HepG2 (cell line): ENCODE results near the gene AMPD2. TPM values are rescaled to one million over a fixed set of nuclear protein-coding genes. Genes with fewer than 3 reads are reported as not detected.

Experiments
- ATAC-seq: fragments of 200-7000 bp; cut with Tn5 transposase; 3 replicates; pipeline ENCODE4 v1.9.1; 2020; ENCODE audit warnings: mild to moderate bottlenecking, moderate library complexity
- BruUV-seq: library from RNA; stranded (reverse); fragments of 400-500 nt; replicated peaks from 2 replicates; lab custom pipeline; 2021; lab: Mats Ljungman, UMichigan
- CTCF ChIA-PET: fragments of 300-600 bp; formaldehyde crosslinking; extraction: SDS; loops from one replicate; lab custom pipeline; 2021; ENCODE audit warnings: low total read pairs, inconsistent platforms, low intra/inter-chr PET ratio; lab: Yijun Ruan, JAX
- POLR2A ChIA-PET: fragments of 350-600 bp; sonication (Branson Sonifier 250); formaldehyde crosslinking; loops from one replicate; lab custom pipeline; 2020; ENCODE audit warnings: antibody characterized with exemption, inconsistent platforms; lab: Yijun Ruan, JAX
- DNase-seq: peaks from one replicate; pipeline ENCODE4 v3.0.0-alpha.2; 2015; ENCODE audit warnings: low spot score
- FAIRE-seq: peaks from 3 replicates; lab custom pipeline; 2011; peaks lifted over from hg19 to GRCh38; lab: Jason Lieb, UNC
- H2AFZ ChIP-seq: one replicate; pipeline ENCODE4 v1.6.1; 2011; ENCODE audit warnings: low read length, inconsistent platforms
- H3K27ac ChIP-seq: fragments of 300-600 bp; 3 replicates; pipeline ENCODE4 v1.8.0; 2011; ENCODE audit warnings: mixed run types, mild to moderate bottlenecking, mixed read lengths, low read length, inconsistent platforms; ENCODE audit not compliant: insufficient read depth; ENCODE audit errors: extremely low read length
- H3K27me3 ChIP-seq, 2 experiments: fragments of 200-600 bp in 1 of 2; 2 replicates in 1 of 2; 3 replicates in 1 of 2; pipeline versions ENCODE4 v1.6.0 to v1.8.0; 2011; ENCODE audit warnings: low read length in 2 of 2, mild to moderate bottlenecking in 2 of 2, moderate library complexity in 2 of 2, inconsistent platforms in 1 of 2; ENCODE audit not compliant: insufficient read depth in 2 of 2, control insufficient read depth in 1 of 2
- H3K36me3 ChIP-seq, 2 experiments: fragments of 200-600 bp in 1 of 2; replicated peaks in 1 of 2; 2 replicates in 1 of 2; 3 replicates in 1 of 2; pipeline versions ENCODE4 v1.5.1 to v1.8.0; 2011; ENCODE audit warnings: low read length in 2 of 2, inconsistent platforms in 1 of 2; ENCODE audit not compliant: insufficient read depth in 2 of 2, control insufficient read depth in 1 of 2
- H3K4me1 ChIP-seq: 2 replicates; pipeline ENCODE4 v1.5.1; 2012; ENCODE audit warnings: low read length, inconsistent platforms; ENCODE audit not compliant: insufficient read depth
- H3K4me2 ChIP-seq: 2 replicates; pipeline ENCODE4 v1.6.0; 2011; ENCODE audit warnings: low read depth, low read length, inconsistent platforms
- H3K4me3 ChIP-seq, 3 experiments: fragments of 200-600 bp in 1 of 3; sonication (generic), shearing (Covaris generic) in 1 of 3; replicated peaks in 1 of 3; 2 replicates each; pipeline ENCODE4 v1.5.1; 2011 to 2016; ENCODE audit warnings: low read length in 3 of 3, inconsistent platforms in 2 of 3, low read depth in 2 of 3, mild to moderate bottlenecking in 2 of 3, control low read depth in 1 of 3, mixed read lengths in 1 of 3; ENCODE audit not compliant: insufficient read depth in 1 of 3
- H3K79me2 ChIP-seq: one replicate; pipeline ENCODE4 v1.6.1; 2011; ENCODE audit warnings: low read length, inconsistent platforms; ENCODE audit not compliant: insufficient read depth
- H3K9ac ChIP-seq: 2 replicates; pipeline ENCODE4 v1.6.0; 2011; ENCODE audit warnings: mild to moderate bottlenecking, low read depth, low read length, inconsistent platforms; ENCODE audit not compliant: insufficient read depth
- H3K9me3 ChIP-seq: 2 replicates; pipeline ENCODE4 v1.5.1; 2012; ENCODE audit warnings: mild to moderate bottlenecking, low read length
- H4K20me1 ChIP-seq: 2 replicates; pipeline ENCODE4 v1.6.0; 2011; ENCODE audit warnings: inconsistent platforms, mild to moderate bottlenecking, low read length, moderate library complexity; ENCODE audit not compliant: insufficient read depth
- MXI1 ChIP-seq: IDR thresholded peaks from 3 replicates; pipeline ENCODE4 v1.6.1; 2012; ENCODE audit warnings: low read depth, low read length, inconsistent platforms, borderline replicate concordance
- NFYC ChIP-seq: IDR thresholded peaks from 2 replicates; pipeline ENCODE4 v1.6.1; 2016; ENCODE audit warnings: missing genetic modification reagents, missing compliant biosample characterization
- PITX1 ChIP-seq: sonication (generic); formaldehyde crosslinking; IDR thresholded peaks from 2 replicates; pipeline ENCODE4 v1.5.1; 2020; ENCODE audit warnings: mild to moderate bottlenecking, missing genetic modification reagents
- WGBS: methylation state at CpG from one replicate; pipeline ENCODE4 v1.1.6; 2017; ENCODE audit warnings: low lambda C conversion rate; 5-methylcytosine and 5-hydroxymethylcytosine counted together
- in situ Hi-C: cut with HindIII; loops from 2 replicates; pipeline ENCODE4 v1.10.0; 2017; ENCODE audit warnings: low pct_unique_long_range_greater_than_20kb; ENCODE audit not compliant: extremely low pct_ligation_motif_present
- intact Hi-C: fragments of 100-400 bp; cut with micrococcal nuclease; formaldehyde crosslinking; loops from one replicate; pipeline ENCODE4 v1.10.0; 2022; ENCODE audit not compliant: unreplicated experiment
- polyA plus RNA-seq, 8 experiments: library from polyadenylated mRNA; depleted of rRNA in 3 of 8; stranded (reverse) in 7 of 8; unstranded in 1 of 8; fragments of >200 nt; fragmentation: Illumina TruSeq in 4 of 8; extraction: Trizol in 4 of 8; gene quantifications; 2 replicates each; pipeline versions ENCODE4 v1.2.1 to v1.2.3, GENCODE V29; 2011 to 2016; ENCODE audit warnings: low read depth in 4 of 8, missing spikeins in 1 of 8, mixed read lengths in 1 of 8; ENCODE audit not compliant: insufficient read depth in 1 of 8
- total RNA-seq, 5 experiments: library from RNA; depleted of rRNA; stranded (reverse); fragments of >200 nt; fragmentation: Illumina TruSeq; extraction: Trizol; gene quantifications; 2 replicates each; pipeline ENCODE4 v1.2.3, GENCODE V29; 2016; ENCODE audit warnings: low read depth in 1 of 5
- TF ChIP-seq, protein P1 (sequence below): sonication (generic); formaldehyde crosslinking; IDR thresholded peaks from 2 replicates; pipeline ENCODE4 v1.4.0; 2020; ENCODE audit warnings: mild to moderate bottlenecking, missing genetic modification reagents, borderline replicate concordance
- TF ChIP-seq, protein P2 (sequence below): sonication (generic); formaldehyde crosslinking; IDR thresholded peaks from 2 replicates; pipeline ENCODE4 v1.5.0; 2020; ENCODE audit warnings: missing genetic modification reagents
- TF ChIP-seq, protein P3 (sequence below): sonication (generic); formaldehyde crosslinking; IDR thresholded peaks from 2 replicates; pipeline ENCODE4 v1.8.1; 2023; ENCODE audit warnings: missing genetic modification reagents, inconsistent platforms, borderline replicate concordance

Gene AMPD2
- total and polyA plus RNA-seq, 2 of the 13 experiments (the other 11 are each of a cell fraction or from before 2014, with no cell fraction given) = 62.3 to 82.0 TPM

DNA sequence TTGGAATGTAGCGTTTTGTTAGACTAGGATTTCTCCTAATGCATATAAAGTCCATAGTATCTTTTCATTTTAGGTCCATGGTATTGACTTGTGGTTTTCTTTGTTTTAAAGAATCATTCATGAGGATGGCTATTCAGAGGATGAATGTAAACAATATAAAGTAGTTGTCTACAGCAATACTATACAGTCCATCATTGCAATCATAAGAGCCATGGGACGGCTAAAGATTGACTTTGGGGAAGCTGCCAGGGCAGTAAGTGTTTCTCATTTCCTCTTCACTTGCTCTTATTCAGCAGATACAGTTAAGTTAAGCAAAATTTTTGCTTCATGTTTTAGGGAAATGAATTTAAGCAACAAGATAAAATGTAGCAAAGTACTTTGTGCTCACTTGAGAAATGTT lies 45.9 kb upstream of the AMPD2 start:
- CTCF ChIA-PET = no interaction called here
- Histone ChIP-seq H4K20me1 (peaks cover 3% of the 10 kb centered on the region; the same call in 1 of the 2 replicates), H3K27ac (no peak overlapping the region), H2AFZ (no peak overlapping the region), H3K79me2 (peaks cover 42% of the 10 kb centered on the region), H3K9ac (no peak overlapping the region), H3K36me3 (peaks cover 3 to 16% of the 10 kb centered on the region in 2 experiments; a peak in 3 of 5 replicates), H3K4me3 (no peak overlapping the region), H3K4me2 (no peak overlapping the region), H3K9me3 (no peaks in the 10 kb centered on the region), H3K27me3 (no peaks in the 10 kb centered on the region), H3K4me1 (peaks cover 16% of the 10 kb centered on the region)
- no peak for TF ChIP-seq MXI1
- TF ChIP-seq PITX1 = no peak
- TF ChIP-seq, protein P1, sequence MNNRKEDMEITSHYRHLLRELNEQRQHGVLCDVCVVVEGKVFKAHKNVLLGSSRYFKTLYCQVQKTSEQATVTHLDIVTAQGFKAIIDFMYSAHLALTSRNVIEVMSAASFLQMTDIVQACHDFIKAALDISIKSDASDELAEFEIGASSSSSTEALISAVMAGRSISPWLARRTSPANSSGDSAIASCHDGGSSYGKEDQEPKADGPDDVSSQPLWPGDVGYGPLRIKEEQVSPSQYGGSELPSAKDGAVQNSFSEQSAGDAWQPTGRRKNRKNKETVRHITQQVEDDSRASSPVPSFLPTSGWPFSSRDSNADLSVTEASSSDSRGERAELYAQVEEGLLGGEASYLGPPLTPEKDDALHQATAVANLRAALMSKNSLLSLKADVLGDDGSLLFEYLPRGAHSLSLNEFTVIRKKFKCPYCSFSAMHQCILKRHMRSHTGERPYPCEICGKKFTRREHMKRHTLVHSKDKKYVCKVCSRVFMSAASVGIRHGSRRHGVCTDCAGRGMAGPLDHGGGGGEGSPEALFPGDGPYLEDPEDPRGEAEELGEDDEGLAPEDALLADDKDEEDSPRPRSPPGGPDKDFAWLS (CRISPR knock-in tag) = no peak
- TF ChIP-seq, protein P2, sequence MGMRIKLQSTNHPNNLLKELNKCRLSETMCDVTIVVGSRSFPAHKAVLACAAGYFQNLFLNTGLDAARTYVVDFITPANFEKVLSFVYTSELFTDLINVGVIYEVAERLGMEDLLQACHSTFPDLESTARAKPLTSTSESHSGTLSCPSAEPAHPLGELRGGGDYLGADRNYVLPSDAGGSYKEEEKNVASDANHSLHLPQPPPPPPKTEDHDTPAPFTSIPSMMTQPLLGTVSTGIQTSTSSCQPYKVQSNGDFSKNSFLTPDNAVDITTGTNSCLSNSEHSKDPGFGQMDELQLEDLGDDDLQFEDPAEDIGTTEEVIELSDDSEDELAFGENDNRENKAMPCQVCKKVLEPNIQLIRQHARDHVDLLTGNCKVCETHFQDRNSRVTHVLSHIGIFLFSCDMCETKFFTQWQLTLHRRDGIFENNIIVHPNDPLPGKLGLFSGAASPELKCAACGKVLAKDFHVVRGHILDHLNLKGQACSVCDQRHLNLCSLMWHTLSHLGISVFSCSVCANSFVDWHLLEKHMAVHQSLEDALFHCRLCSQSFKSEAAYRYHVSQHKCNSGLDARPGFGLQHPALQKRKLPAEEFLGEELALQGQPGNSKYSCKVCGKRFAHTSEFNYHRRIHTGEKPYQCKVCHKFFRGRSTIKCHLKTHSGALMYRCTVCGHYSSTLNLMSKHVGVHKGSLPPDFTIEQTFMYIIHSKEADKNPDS (CRISPR knock-in tag) = no peak
- TF ChIP-seq NFYC (CRISPR knock-in tag) = no peak
- TF ChIP-seq, protein P3, sequence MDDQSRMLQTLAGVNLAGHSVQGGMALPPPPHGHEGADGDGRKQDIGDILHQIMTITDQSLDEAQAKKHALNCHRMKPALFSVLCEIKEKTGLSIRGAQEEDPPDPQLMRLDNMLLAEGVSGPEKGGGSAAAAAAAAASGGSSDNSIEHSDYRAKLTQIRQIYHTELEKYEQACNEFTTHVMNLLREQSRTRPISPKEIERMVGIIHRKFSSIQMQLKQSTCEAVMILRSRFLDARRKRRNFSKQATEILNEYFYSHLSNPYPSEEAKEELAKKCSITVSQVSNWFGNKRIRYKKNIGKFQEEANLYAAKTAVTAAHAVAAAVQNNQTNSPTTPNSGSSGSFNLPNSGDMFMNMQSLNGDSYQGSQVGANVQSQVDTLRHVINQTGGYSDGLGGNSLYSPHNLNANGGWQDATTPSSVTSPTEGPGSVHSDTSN (CRISPR knock-in tag) = no peak
- ATAC-seq (no peak), DNase-seq (no peak), FAIRE-seq (no peak)
- intact Hi-C loops = no loop called here
- in situ Hi-C loops = no loop called here
- POLR2A ChIA-PET = no interaction called here
- no TSS peak for BruUV-seq
- 81% methylated on average over 2 of the region's 2 CpGs for WGBS
